Stimulated activated CD8-positive, alpha-beta memory T cell treated with anti-CD3 and anti-CD28 coated beads, Interleukin-7, amount 100 ng/mL, for 1 hour (primary cell): ENCODE measurements around the gene COPS7B.
A peak's percentile ranks its signal among the peaks of the same experiment; 100 is the strongest.
"Not testable (repeated sequence)": the region's sequence is repeated elsewhere in the genome, so short reads cannot be mapped to it uniquely, and the experiment has no call there.

Experiments
- DNase-seq, 2 donors: peaks; one replicate each; pipeline ENCODE4 v3.0.0-alpha.2; 2020; ENCODE audit warnings: low read depth in 2 of 2

Gene COPS7B

DNA sequence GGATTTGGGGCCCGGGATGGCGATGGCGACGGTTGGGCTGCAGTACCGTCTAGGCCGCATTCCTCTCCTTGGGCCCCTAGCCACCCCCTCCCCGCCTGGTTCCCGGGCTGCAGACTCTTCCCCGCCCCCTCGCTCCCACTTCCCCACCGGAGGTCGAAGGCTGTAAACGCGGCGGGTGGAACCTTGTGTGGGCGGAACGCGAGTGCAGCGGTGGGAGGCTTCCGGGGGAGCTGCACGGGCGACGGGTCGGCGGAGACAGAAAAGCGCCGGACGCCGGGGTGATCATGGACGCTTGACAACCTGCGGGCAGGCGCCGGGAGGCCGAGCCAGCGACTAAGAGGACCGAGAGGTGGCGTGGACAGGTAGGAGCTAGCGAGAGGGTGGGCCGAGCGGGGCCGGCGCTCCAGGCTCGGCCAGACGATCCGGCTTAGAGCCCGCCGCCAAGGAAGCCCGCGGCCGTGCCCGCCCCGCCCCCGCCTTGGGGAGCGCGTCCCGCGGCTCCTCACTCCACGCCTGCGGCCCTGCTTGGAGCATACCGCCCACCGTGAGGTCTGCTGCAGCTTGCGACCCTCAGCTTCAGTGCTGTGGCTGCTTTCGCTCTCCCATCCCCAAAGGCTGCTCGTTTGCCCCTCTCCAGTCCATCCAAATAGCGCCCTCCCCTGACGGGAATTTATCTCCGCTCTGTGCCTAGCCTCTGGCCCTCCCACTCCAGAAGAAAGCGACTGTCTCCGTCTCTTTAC lies at the start of gene COPS7B:
TSS of gene COPS7B (plus strand) at position 269 of the 740 bp plus-strand sequence. CDS start 2,126 bp downstream, outside the sequence.
- peak; percentile 51 to 63 for DNase-seq

- no peak for DNase-seq
These were observed 48.5 kb upstream of the COPS7B start for GRCh38 chr2:231737761-231738160.

- DNase-seq = no peak
These were observed 42.7 kb upstream of the COPS7B start for GRCh38 chr2:231743376-231744116.

DNA sequence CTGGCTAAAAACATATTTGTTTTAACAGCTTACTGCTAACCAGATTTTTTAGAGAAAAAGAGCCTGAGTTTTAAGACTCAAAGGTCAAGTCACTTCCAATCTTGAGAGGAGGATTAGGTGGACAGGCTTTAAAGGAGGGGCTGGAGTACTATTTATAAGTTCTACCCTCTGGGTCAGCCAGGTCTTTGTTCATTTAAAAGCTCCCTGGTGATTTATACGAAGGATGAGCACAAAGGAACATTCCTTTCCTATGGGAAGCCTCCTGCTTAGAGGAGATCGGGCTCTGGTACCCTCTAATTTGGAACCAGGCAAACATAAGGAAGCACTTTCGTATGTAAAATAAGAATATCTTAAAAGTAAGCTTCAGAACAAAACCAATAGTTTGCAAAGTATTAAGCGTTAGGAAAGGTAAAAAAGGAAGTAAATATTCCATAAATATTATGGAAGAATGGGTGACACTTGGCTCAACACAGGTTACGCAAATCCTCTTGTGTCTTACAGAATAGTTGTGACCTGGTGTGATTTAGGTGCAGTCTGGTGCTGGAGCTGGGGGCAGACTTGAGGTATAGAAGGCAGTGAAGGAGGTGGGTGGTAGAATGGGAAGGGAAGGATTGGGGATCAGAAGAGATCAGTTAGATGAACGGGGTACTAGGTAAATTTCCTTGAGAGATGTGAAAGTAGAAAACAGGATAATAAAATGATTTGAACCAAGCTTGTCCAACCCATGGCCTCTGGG lies 40.8 kb upstream of the COPS7B start:
- no peak for DNase-seq

- DNase-seq = not testable (repeated sequence)
These were observed 37.9 kb upstream of the COPS7B start for GRCh38 chr2:231748153-231748896.

GRCh38 chr2:231749016-231749415 lies 37.2 kb upstream of the COPS7B start:
- not testable (repeated sequence) for DNase-seq

- no peak for DNase-seq
These were observed 35.0 kb upstream of the COPS7B start for GRCh38 chr2:231751042-231751815.

- DNase-seq = no peak
These were observed 34.2 kb upstream of the COPS7B start for GRCh38 chr2:231752061-231752460.

DNA sequence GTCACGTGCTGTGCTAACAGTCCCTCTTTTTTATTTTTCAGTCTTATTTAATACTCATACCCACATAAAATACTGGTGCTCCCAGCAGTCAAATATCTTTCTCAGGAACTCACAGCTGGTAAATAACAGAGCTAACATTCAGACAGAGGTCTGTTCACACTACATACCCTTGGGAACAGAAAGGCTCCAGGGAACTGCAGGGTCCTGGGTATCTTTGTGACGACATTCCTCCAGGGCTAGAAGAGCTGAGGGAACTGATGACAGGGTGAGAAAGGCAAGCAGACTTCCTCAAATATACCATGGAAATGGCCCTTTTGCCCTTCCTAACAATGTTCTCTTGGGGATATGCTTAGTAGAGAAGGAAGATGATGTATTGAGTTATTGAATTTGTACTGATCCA lies 24.5 kb upstream of the COPS7B start:
- DNase-seq = no peak

- DNase-seq = no peak
These were observed 22.1 kb upstream of the COPS7B start for GRCh38 chr2:231764124-231764523.

GRCh38 chr2:231764760-231765159 lies 21.5 kb upstream of the COPS7B start:
- DNase-seq = no peak

DNA sequence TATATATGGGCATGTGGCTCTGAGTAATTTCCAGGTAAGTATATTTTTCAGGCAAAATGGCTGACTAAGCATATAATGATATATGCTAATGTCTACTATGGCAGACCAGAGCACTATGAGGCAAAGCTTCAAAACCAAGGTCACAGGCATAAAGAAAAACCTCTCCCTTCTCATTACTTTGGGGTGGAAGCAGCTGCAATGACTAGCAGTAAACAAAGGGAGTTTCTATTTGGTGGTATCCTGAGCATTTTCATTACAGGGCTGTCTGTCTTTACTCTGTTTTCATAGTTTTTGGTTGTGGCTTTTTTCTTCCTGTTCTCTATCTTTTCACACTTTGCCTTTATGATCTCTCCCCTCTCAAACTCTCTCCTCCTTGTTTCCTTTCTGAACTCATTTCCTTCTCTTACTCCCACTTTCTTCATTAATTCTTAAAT lies 20.7 kb upstream of the COPS7B start:
- DNase-seq = no peak

- no peak for DNase-seq
These were observed 16.8 kb upstream of the COPS7B start for GRCh38 chr2:231769170-231770136.

DNA sequence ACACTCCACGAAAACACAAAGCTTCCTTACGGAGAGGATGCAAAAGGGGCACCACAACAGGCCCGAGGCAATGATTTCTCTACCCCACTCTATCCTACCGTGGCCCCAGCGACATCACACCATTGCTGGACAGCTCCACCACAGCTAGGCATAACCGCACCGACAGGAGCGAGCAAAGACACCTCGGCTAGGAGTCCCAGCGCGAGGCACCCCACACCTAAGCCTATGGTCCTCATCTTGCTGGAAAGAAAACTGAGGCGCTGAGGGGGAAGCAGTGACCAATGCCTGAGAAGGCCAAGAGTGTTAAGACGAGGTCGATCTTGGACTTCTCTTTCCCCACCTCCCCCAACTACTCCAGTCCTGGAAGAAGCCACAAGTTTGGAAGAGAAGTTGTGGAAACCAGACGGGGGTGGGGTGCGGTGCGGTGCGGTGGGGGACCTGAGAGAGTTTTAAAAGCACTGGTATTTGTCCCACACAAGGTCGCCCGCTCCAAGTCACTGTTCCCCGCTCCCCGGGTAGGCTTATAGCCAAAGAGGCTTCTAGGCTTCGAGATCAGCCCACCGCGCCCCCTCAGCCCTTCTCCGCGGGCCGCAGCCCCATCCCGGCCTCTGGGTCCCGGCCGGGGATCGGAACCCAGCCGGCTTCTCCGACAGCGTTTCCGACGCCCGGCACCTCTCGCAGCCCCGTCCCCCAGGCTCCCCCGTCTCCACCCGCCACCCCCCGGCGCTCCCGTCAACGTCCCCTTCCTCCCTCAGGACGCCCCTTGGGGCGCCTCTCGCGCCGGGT lies 5.9 kb upstream of the COPS7B start:
- no peak for DNase-seq

- DNase-seq = peak; percentile 95 to 97
These were observed 5.1 kb upstream of the COPS7B start, which contains the start of gene PDE6D for GRCh38 chr2:231780909-231781797. Gene PDE6D, minus strand, starts transcription at chr2:231781282. Its CDS starts 168 bp downstream, at chr2:231781114.

- DNase-seq = no peak
These were observed 4.2 kb upstream of the COPS7B start for GRCh38 chr2:231781798-231782726.

GRCh38 chr2:231785413-231785812 lies 832 bp upstream of the COPS7B start:
- DNase-seq = no peak
